B cell (primary cell): ENCODE data around the gene DLG2. TPM values are rescaled to one million over a fixed set of nuclear protein-coding genes. Genes with fewer than 3 reads are reported as not detected.

Source experiments
- ATAC-seq: fragments of 200-7000 bp; cut with Tn5 transposase; one replicate; pipeline ENCODE4 v1.10.0; 2021; ENCODE audit warnings: low read depth, mild to moderate bottlenecking, moderate number of reproducible peaks, moderate library complexity
- CTCF ChIA-PET: fragments of 350-600 bp; sonication (Branson Sonifier 250); formaldehyde crosslinking; loops from one replicate; lab custom pipeline; 2021; ENCODE audit warnings: antibody characterized with exemption, inconsistent platforms; lab: Charles Lee
- POLR2A ChIA-PET: fragments of 350-600 bp; sonication (Branson Sonifier 250); formaldehyde crosslinking; loops from one replicate; lab custom pipeline; 2021; ENCODE audit warnings: antibody characterized with exemption; lab: Charles Lee
- DNase-seq: peaks from one replicate; pipeline ENCODE4 v3.0.0; 2013
- H2AFZ ChIP-seq: 2 replicates; pipeline ENCODE4 v1.6.1; 2012; ENCODE audit warnings: mild to moderate bottlenecking, low read depth, low read length; ENCODE audit not compliant: insufficient read depth, poor library complexity, severe bottlenecking
- H3K27ac ChIP-seq, 2 donors: 1 replicate in 1 of 2; 2 replicates in 1 of 2; pipeline ENCODE4 v1.5.1; 2012 to 2013; ENCODE audit warnings: low read length in 2 of 2, mild to moderate bottlenecking in 2 of 2, moderate library complexity in 1 of 2
- H3K27me3 ChIP-seq, 4 experiments: fragments of 200-600 bp in 1 of 4; sonication (generic) in 1 of 4; replicated peaks in 1 of 4; 1 replicate in 2 of 4; 2 replicates in 2 of 4; pipeline versions ENCODE4 v1.6.1 to v1.7.0; 2013 to 2016; ENCODE audit warnings: low read length in 3 of 4, mild to moderate bottlenecking in 2 of 4, mixed read lengths in 1 of 4, moderate library complexity in 1 of 4; ENCODE audit not compliant: insufficient read depth in 4 of 4, control insufficient read depth in 3 of 4; ENCODE audit errors: control extremely low read depth in 1 of 4
- H3K36me3 ChIP-seq, 2 experiments: replicated peaks in 1 of 2; 1 replicate in 1 of 2; 2 replicates in 1 of 2; pipeline versions ENCODE4 v1.6.1 to v1.7.1; 2013; ENCODE audit warnings: low read length in 1 of 2; ENCODE audit not compliant: insufficient read depth in 2 of 2, control insufficient read depth in 1 of 2; ENCODE audit errors: control extremely low read depth in 1 of 2, extremely low read depth in 1 of 2
- H3K4me1 ChIP-seq, 2 donors: fragments of 200-600 bp in 1 of 2; sonication (generic) in 1 of 2; 1 replicate in 1 of 2; 2 replicates in 1 of 2; pipeline versions ENCODE4 v1.5.1 to v1.6.1; 2013 to 2017; ENCODE audit warnings: low read length in 2 of 2; ENCODE audit not compliant: control insufficient read depth in 2 of 2, insufficient read depth in 2 of 2
- H3K4me2 ChIP-seq: replicated peaks from 2 replicates; pipeline ENCODE3; 2012; ENCODE audit warnings: mild to moderate bottlenecking, low read depth, low read length; ENCODE audit not compliant: poor library complexity, severe bottlenecking
- H3K4me3 ChIP-seq, 5 experiments: fragments of 200-600 bp in 1 of 5; sonication (generic) in 1 of 5; 1 replicate in 3 of 5; 2 replicates in 2 of 5; pipeline versions ENCODE4 v1.5.1 to v1.7.0; 2011 to 2016; ENCODE audit warnings: low read length in 4 of 5, mild to moderate bottlenecking in 4 of 5, low read depth in 2 of 5, control low read depth in 1 of 5, moderate library complexity in 1 of 5; ENCODE audit not compliant: insufficient read depth in 1 of 5; ENCODE audit errors: control extremely low read depth in 1 of 5, extremely low read depth in 1 of 5
- H3K79me2 ChIP-seq: fragments of 200-600 bp; sonication (generic); one replicate; pipeline ENCODE4 v1.6.0; 2016; ENCODE audit warnings: low read length; ENCODE audit not compliant: control insufficient read depth, insufficient read depth
- H3K9ac ChIP-seq: fragments of 200-600 bp; sonication (generic); 2 replicates; pipeline ENCODE4 v1.6.1; 2017; ENCODE audit warnings: mild to moderate bottlenecking, low read length, moderate library complexity
- H3K9me3 ChIP-seq, 3 donors: one replicate each; pipeline versions ENCODE4 v1.6.1 to v1.7.1; 2013; ENCODE audit warnings: low read length in 2 of 3; ENCODE audit not compliant: control insufficient read depth in 2 of 3, insufficient read depth in 1 of 3; ENCODE audit errors: control extremely low read depth in 1 of 3
- H4K20me1 ChIP-seq: 2 replicates; pipeline ENCODE4 v1.6.0; 2012; ENCODE audit warnings: mild to moderate bottlenecking, low read length; ENCODE audit not compliant: insufficient read depth, control insufficient read depth, poor library complexity, severe bottlenecking
- H3K27ac Mint-ChIP-seq: one replicate; pipeline ENCODE4 v1.8.0; 2021; ENCODE audit warnings: mixed read lengths
- H3K27me3 Mint-ChIP-seq: one replicate; pipeline ENCODE4 v1.8.0; 2021; ENCODE audit warnings: mixed read lengths
- H3K4me1 Mint-ChIP-seq: one replicate; pipeline ENCODE4 v1.8.0; 2021; ENCODE audit warnings: mixed read lengths
- H3K4me3 Mint-ChIP-seq: one replicate; pipeline ENCODE4 v1.8.0; 2021; ENCODE audit warnings: mixed read lengths
- H3K9me3 Mint-ChIP-seq: one replicate; pipeline ENCODE4 v1.8.0; 2022; ENCODE audit warnings: mixed read lengths; ENCODE audit not compliant: insufficient read depth
- EZH2 ChIP-seq: IDR thresholded peaks from 2 replicates; pipeline ENCODE4 v1.6.1; 2012; ENCODE audit warnings: borderline replicate concordance, low read depth, mild to moderate bottlenecking, moderate library complexity, low read length; ENCODE audit not compliant: insufficient read depth, poor library complexity, severe bottlenecking
- whole genome bisulfite sequencing: methylation state at CpG from one replicate; pipeline ENCODE4 v1.1.5; 2013; ENCODE audit warnings: missing lambda C conversion rate; ENCODE audit not compliant: insufficient coverage; 5-methylcytosine and 5-hydroxymethylcytosine counted together
- intact Hi-C: fragments of 100-400 bp; cut with micrococcal nuclease; formaldehyde crosslinking; loops from one replicate; pipeline ENCODE4 v1.10.0; 2022
- polyA plus RNA-seq: library from polyadenylated mRNA; depleted of rRNA; stranded (reverse); fragments of >200 nt; gene quantifications from 2 replicates; pipeline ENCODE4 v1.2.3, GENCODE V29; 2012
- total RNA-seq, 2 donors: library from RNA; stranded (reverse); fragments of 120-200 nt in 1 of 2; gene quantifications; 1 replicate in 1 of 2; 2 replicates in 1 of 2; pipeline versions ENCODE4 v1.2.3 to v1.2.4, GENCODE V29; 2013 to 2022
- TF ChIP-seq, protein P1 (sequence below): fragments of 200-600 bp; IDR thresholded peaks from one replicate; pipeline ENCODE4 v1.8.0; 2022; ENCODE audit warnings: antibody characterized with exemption, mild to moderate bottlenecking

The DLG2 gene
- total and polyA plus RNA-seq, 2 donors (not counting 1 experiment from before 2014, with no cell fraction given): 0.54 to 5.4 TPM

DNA sequence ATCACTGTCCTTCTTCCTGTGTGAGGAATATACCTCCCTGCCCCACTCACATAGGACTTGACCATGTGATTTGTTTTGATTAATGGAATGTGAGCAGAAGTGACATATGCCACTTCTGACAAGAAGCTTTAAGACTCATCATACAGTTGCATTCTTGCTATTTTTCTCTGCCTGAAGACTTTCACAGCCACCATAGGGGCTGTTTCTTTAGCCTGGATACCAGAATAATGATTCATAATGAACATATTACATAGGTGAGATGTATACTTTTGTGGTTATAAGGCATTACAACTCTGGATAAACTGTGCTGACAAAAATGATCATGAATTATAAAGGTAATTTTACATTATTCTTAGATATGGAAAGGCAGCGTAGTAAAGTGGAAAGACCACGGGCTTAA lies 798.0 kb downstream of the DLG2 start:
- CTCF ChIA-PET: no interaction called here
- Histone ChIP-seq H3K4me3 (no peak overlapping the region), H3K9ac (no peak overlapping the region), H3K4me2 (no peak overlapping the region), H3K27ac (no peak overlapping the region), H4K20me1 (no peaks in the 10 kb centered on the region), H2AFZ (no peak overlapping the region), H3K36me3 (no peaks in the 10 kb centered on the region), H3K9me3 (no peaks in the 10 kb centered on the region), H3K4me1 (no peaks in the 10 kb centered on the region), H3K27me3 (no peaks in the 10 kb centered on the region), H3K79me2 (no peaks in the 10 kb centered on the region)
- Mint-ChIP-seq H3K27ac (no peak overlapping the region), H3K9me3 (no peaks in the 10 kb centered on the region), H3K27me3 (no peaks in the 10 kb centered on the region), H3K4me3 (no peak overlapping the region), H3K4me1 (peaks cover 4% of the 10 kb centered on the region)
- TF ChIP-seq EZH2: no peak
- TF ChIP-seq, protein P1, sequence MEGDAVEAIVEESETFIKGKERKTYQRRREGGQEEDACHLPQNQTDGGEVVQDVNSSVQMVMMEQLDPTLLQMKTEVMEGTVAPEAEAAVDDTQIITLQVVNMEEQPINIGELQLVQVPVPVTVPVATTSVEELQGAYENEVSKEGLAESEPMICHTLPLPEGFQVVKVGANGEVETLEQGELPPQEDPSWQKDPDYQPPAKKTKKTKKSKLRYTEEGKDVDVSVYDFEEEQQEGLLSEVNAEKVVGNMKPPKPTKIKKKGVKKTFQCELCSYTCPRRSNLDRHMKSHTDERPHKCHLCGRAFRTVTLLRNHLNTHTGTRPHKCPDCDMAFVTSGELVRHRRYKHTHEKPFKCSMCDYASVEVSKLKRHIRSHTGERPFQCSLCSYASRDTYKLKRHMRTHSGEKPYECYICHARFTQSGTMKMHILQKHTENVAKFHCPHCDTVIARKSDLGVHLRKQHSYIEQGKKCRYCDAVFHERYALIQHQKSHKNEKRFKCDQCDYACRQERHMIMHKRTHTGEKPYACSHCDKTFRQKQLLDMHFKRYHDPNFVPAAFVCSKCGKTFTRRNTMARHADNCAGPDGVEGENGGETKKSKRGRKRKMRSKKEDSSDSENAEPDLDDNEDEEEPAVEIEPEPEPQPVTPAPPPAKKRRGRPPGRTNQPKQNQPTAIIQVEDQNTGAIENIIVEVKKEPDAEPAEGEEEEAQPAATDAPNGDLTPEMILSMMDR: no peak
- WGBS: no CpG with 5 or more reads among the region's 2 CpGs
- DNase-seq (no peak), ATAC-seq (no peak)
- POLR2A ChIA-PET: no interaction called here
- intact Hi-C loops: no loop called here

DNA sequence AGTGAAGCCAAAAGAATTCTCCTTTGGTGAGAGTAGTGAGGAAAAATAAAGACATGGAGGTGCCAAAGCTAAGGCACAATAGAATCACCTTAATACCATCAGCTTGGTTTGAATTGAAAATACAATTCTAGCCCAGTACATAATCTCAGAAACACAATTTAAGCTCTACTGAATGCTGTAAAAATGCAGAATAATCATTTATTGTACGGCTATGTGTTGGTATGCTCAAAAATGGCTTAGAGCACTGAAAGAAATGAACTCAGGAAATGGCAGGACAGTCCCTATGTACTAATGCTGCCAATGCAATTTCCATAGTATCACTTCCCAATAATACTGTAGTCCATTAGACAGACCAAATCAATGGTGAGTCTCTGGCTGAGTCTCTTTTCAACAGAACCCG lies 798.5 kb downstream of the DLG2 start:
- Histone ChIP-seq H3K79me2 (no peaks in the 10 kb centered on the region), H3K9ac (no peak overlapping the region), H4K20me1 (no peaks in the 10 kb centered on the region), H3K36me3 (no peaks in the 10 kb centered on the region), H2AFZ (no peak overlapping the region), H3K4me2 (no peak overlapping the region), H3K9me3 (no peaks in the 10 kb centered on the region), H3K4me3 (no peak overlapping the region), H3K4me1 (no peaks in the 10 kb centered on the region), H3K27ac (no peak overlapping the region), H3K27me3 (no peaks in the 10 kb centered on the region)
- intact Hi-C loops: no loop called here
- Mint-ChIP-seq H3K27ac (no peak overlapping the region), H3K27me3 (no peaks in the 10 kb centered on the region), H3K4me1 (peaks cover 4% of the 10 kb centered on the region), H3K9me3 (no peaks in the 10 kb centered on the region), H3K4me3 (no peak overlapping the region)
- ChIA-PET CTCF (no interaction called here), POLR2A (no interaction called here)
- WGBS: no CpG with 5 or more reads among the region's 2 CpGs
- no peak for DNase-seq
- ATAC-seq: no peak
- TF ChIP-seq, protein P1: no peak
